AML-193 (cell line): ENCODE data around the gene ITGB3.

Experiments used
- DNase-seq, 2 experiments: peaks; one replicate each; lab custom pipeline; 2025; lab: John Stamatoyannopoulos, UW

Gene ITGB3

GRCh38 chr17:47299239-47299910 is 45.7 kb downstream of the ITGB3 start:
- DNase-seq: no peak

GRCh38 chr17:47300718-47301117 is 47.1 kb downstream of the ITGB3 start:
- no peak for DNase-seq

- DNase-seq: no peak
These were observed 47.5 kb downstream of the ITGB3 start for GRCh38 chr17:47301161-47301560.

GRCh38 chr17:47301831-47302230 is 48.2 kb downstream of the ITGB3 start:
- no peak for DNase-seq

DNA sequence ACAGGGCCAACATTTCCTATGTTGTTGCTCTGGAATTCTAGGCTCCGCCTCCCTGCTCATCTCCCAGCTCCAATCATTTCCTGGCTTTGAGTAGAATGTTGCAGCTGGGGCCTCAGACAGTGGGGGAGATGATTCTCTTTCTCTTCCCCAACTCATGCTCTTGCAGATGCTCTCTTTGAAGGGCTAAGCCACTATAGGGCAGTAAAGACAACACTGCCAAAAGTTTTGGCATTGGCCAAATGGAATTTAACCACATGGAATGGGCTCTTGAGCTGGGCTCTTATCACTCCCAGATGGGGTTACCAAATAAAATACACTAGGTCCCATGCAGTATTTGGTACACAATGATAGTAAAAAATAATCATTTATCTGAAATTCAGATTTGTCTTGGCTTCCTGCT is 50.6 kb downstream of the ITGB3 start:
- no peak for DNase-seq

GRCh38 chr17:47305302-47305923 is 51.8 kb downstream of the ITGB3 start:
- DNase-seq: no peak

- DNase-seq: no peak
These were observed 56.6 kb downstream of the ITGB3 start for GRCh38 chr17:47310186-47310733.

DNA sequence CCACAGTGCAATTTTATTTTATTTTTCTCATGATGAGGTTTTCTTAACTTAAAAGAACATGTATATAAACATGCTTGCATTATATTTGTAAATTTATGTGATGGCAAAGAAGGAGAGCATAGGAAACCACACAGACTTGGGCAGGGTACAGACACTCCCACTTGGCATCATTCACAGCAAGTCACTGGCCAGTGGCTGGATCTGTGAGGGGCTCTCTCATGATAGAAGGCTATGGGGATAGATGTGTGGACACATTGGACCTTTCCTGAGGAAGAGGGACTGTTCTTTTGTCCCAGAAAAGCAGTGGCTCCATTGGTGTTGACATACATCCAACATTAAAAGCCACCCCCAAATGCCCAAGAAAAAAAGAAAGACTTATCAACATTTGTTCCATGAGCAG is 57.8 kb downstream of the ITGB3 start:
- DNase-seq: no peak

- peak; percentile 86 to 91 for DNase-seq
These were observed 62.0 kb downstream of the ITGB3 start for GRCh38 chr17:47315451-47316266.

GRCh38 chr17:47316311-47316710 is 62.7 kb downstream of the ITGB3 start:
- DNase-seq: no peak

DNA sequence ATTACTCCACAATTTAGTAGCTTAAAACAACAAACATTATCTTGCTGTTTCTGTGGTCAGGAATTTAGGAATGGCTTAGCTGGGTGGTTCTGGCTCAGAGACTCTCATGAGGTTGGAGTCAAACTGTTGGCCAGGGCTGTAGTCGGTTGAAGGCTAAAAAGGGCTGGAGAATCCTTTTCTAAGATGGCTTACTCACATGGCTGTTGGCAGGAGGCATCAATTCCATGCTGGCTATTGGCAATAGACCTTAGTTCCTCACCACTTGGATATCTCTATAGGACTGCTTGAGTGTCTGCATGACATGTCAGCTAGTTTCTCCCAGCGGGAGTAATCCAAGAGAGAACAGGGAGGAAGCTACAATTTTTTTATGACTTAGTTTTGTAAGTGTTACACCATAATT is 63.5 kb downstream of the ITGB3 start:
- no peak for DNase-seq

DNA sequence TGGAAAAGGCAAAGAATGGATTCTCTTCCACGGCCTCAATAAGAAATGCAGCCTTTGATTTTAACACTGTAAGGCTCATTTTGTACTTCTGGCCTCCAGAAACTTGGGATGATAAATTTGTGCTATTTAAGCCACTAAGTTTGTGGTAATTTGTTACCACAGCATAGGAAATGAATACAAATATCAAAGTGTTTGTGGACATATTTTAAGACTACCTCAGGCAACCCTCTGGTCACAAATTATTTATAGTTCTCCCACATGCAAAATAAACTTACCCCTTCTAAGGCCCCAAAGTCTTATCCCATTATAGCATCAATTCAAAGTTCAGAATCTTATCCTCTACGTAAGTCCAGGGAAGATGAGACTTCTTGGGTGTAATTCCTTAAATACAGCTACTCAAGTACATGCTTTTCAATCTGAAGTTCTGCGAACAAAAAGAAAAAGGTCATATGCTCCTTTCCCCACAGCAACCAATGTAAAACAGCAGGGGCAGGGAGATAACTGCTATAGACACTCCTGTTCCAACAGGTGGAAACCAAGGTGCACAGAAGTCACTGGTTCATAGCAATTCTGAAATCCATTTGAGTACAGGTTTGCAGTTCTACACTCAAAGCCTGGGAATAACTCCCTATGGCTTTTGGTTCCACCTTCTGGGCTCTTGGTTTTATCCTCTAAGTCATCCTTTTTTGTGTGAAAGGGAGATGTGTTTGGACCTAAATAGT is 64.7 kb downstream of the ITGB3 start:
- no peak for DNase-seq

GRCh38 chr17:47320879-47321502 is 67.4 kb downstream of the ITGB3 start:
- no peak for DNase-seq

- DNase-seq: no peak
These were observed 70.0 kb downstream of the ITGB3 start, which contains the start of gene EFCAB13 for GRCh38 chr17:47323382-47324223. TSS of gene EFCAB13 (plus strand) at chr17:47323955. CDS start at chr17:47328354, 4,399 bp downstream.

DNA sequence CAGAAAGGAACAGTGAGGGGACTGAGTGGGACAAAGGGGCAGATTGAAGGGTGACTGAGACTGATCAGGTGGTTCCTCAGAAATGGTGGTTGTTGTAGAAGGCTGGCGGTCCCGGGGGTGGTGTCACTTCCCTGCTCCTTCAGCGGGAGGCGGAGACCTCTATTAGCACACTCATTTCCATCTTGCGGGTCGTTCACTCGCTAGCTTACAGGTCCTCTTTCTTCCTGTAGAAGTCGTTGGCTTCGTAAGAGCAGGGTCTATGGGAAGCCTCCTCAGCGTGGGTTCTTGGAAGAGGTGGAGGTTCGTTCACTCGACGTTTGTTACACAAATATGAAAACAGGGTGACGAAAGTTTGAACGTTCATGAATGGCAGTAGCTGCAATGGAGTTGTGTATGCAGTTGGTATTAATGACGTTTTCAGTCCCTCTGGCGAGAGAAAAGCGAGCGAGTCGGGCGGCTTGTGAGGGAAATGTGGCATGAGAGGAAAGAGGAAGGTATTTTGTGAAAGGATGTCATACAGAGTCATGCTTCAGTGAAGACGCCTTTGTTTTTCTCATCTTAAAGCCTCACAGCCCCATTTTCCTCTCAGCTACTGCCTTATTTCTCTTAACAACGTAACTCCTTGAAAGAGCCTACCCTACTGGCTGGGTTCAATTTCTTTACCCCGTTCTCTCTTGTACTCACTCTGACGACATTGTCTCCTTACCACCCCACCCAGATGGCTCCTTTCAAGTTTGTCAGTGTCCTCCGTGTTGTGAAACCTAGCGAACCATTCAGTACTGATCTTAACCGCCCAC is 70.8 kb downstream of the ITGB3 start:
- DNase-seq: no peak

DNA sequence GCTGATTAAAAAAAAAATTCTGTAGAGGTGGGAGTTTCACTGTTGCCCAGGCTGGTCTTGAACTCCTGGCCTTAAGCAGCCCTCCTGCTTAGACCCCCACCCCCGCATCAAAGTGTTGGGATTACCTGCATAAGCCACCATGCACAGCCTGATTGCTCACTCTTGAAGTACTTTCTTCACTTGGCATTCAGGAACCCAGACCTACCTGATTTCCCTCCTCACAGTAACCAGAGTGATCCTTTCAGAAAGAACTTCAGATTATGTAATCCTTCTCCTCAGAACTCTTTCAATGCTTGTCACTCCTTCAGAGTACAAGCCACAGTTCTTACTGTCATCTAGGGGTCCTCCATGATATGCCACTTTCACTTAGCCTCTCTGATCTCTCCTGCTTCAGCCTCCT is 71.5 kb downstream of the ITGB3 start:
- no peak for DNase-seq

GRCh38 chr17:47330548-47330947 is 76.9 kb downstream of the ITGB3 start:
- DNase-seq: no peak

DNA sequence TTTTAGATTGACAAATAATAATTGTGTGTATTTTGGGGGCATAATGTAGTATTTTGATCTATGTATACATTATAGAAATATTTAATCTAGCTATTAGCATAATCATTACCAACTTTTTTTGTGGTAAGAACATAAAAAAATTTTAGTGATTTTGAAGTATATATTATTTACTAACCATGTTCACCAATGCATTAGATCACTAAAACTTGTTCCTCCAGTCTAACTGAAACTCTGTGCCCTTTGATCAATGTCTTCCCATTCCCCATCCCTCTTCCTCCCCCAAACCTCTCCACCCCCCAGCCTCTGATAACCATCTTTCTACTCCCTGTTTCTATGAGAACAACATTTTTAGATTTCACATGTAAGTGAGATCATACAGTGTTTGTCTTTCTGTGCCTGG is 78.7 kb downstream of the ITGB3 start:
- no peak for DNase-seq

- DNase-seq: no peak
These were observed 81.7 kb downstream of the ITGB3 start for GRCh38 chr17:47335101-47335936.
